Erythroblast (primary cell): ENCODE measurements around the gene WFDC6.

Experiments
- GATA1 ChIP-seq: IDR thresholded peaks from 2 replicates; pipeline ENCODE4 v1.6.1; 2011; ENCODE audit warnings: low read depth, mild to moderate bottlenecking, control low read depth, low read length, moderate library complexity
- POLR2A ChIP-seq: IDR thresholded peaks from 2 replicates; pipeline ENCODE4 v1.6.1; 2011; ENCODE audit warnings: mild to moderate bottlenecking, low read length

DNA sequence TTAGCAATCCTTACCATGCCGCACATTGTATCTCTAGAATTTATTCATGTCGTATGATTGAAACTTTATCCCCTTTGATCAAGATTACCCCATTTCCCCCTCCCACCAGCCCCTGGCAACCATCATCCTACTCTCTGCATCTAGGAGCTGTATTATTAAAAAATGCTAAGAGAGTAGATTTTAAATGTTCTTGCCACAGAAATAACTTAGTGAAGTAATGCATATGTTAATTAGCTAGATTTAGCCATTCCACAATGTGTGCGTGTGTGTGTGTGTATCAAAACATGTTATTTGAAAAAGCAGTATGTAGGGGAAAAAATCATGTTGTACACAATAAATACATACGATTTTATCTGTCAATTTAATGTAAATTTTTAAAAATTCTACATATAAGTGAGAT lies 12.0 kb downstream of the WFDC6 start:
- TF ChIP-seq POLR2A (no peak), GATA1 (no peak)
